Left lung (tissue), 10 donors: ENCODE data around the gene MGAT5. TPM values are rescaled to one million over a fixed set of nuclear protein-coding genes. Genes with fewer than 3 reads are reported as not detected.

Source experiments
- ATAC-seq: fragments of 200-7000 bp; cut with Tn5 transposase; one replicate; pipeline ENCODE4 v1.9.1; 2020; ENCODE audit warnings: moderate library complexity
- DNase-seq, 4 donors: peaks; one replicate each; pipeline ENCODE4 v3.0.0-alpha.2; 2013 to 2020
- H3K27ac ChIP-seq, 2 donors: fragments of 200-600 bp; sonication (generic) in 1 of 2; one replicate each; pipeline versions ENCODE4 v1.5.0 to v1.8.0; 2020 to 2021
- H3K27me3 ChIP-seq, 2 donors: fragments of 200-600 bp; sonication (generic) in 1 of 2; one replicate each; pipeline versions ENCODE4 v1.5.0 to v1.8.0; 2020 to 2021
- H3K36me3 ChIP-seq, 2 donors: fragments of 200-600 bp; sonication (generic) in 1 of 2; one replicate each; pipeline versions ENCODE4 v1.5.0 to v1.8.0; 2020 to 2021
- H3K4me1 ChIP-seq, 2 donors: fragments of 200-600 bp; one replicate each; pipeline ENCODE4 v1.8.0; 2021
- H3K4me3 ChIP-seq, 2 donors: fragments of 200-600 bp; sonication (generic) in 1 of 2; one replicate each; pipeline versions ENCODE4 v1.5.0 to v1.8.0; 2020 to 2021; ENCODE audit warnings: mild to moderate bottlenecking in 1 of 2
- H3K9me3 ChIP-seq, 2 donors: fragments of 200-600 bp; sonication (generic) in 1 of 2; one replicate each; pipeline versions ENCODE4 v1.5.0 to v1.8.0; 2020 to 2021
- CTCF ChIP-seq, 2 donors: fragments of 200-600 bp; sonication (generic) in 1 of 2; IDR thresholded peaks; one replicate each; pipeline versions ENCODE4 v1.5.0 to v1.8.0; 2021; ENCODE audit warnings: antibody characterized with exemption in 2 of 2
- intact Hi-C, 2 donors: fragments of 100-400 bp; cut with DNase I; formaldehyde crosslinking; loops; one replicate each; pipeline versions ENCODE4 v1.11.2 to v1.14.2; 2022
- polyA plus RNA-seq, 6 donors: library from polyadenylated mRNA; unstranded; fragments of 120-200 nt; gene quantifications; one replicate each; pipeline ENCODE4 v1.2.1, GENCODE V29; 2013; ENCODE audit not compliant: insufficient read length in 6 of 6
- total RNA-seq, 2 donors: library from RNA; stranded (reverse); fragmentation: NEBNext Ultra II Directional; extraction: Animal tissue kit (Norgen Biotek cat#: 25700); gene quantifications; one replicate each; pipeline ENCODE4 v1.2.1, GENCODE V29; 2021
- donor health status: DM: no; HTN: yes; CAD: no.
- donor health status: DM: no; HTN: no; CAD: no.

The MGAT5 gene
- total and polyA plus RNA-seq, 8 donors = 24.5 to 57.0 (median 28.1) TPM

- H3K27me3 ChIP-seq = no peaks in the 10 kb centered on the region
- DNase-seq = no peak
These were observed 187.4 kb downstream of the MGAT5 start for GRCh38 chr2:134441153-134441863.

GRCh38 chr2:134443814-134444480 lies 190.1 kb downstream of the MGAT5 start:
- ATAC-seq = no peak
- no peak for TF ChIP-seq CTCF (IDR thresholded peaks at IDR 0.05)
- DNase-seq = no peak
- Histone ChIP-seq H3K4me1 (no peaks in the 10 kb centered on the region), H3K27me3 (no peaks in the 10 kb centered on the region), H3K4me3 (no peak overlapping the region), H3K36me3 (peaks cover 0 to 86% of the 10 kb centered on the region in 2 donors), H3K9me3 (no peaks in the 10 kb centered on the region), H3K27ac (no peak overlapping the region)
- intact Hi-C loops = loop anchor here in 1 of 2 donors (10.0 kb wide), 1 partner anchor 329 kb away; no protein-coding TSS in a partner anchor

More at GRCh38 chr2:134441153-134441863, 187.4 kb downstream of the MGAT5 start:
- no peaks in the 10 kb centered on the region for H3K9me3 ChIP-seq
- ATAC-seq = no peak
- intact Hi-C loops = loop anchor here in 1 of 2 donors (10.0 kb wide), 1 partner anchor 327 kb away; no protein-coding TSS in a partner anchor
- TF ChIP-seq CTCF (IDR thresholded peaks at IDR 0.05) = no peak
- H3K27ac ChIP-seq = no peak overlapping the region
- H3K4me1 ChIP-seq = no peaks in the 10 kb centered on the region
- no peak overlapping the region for H3K4me3 ChIP-seq
- peaks cover 0 to 82% of the 10 kb centered on the region in 2 donors for H3K36me3 ChIP-seq

- no peak for TF ChIP-seq CTCF (IDR thresholded peaks at IDR 0.05)
- Histone ChIP-seq H3K4me3 (no peak overlapping the region), H3K27me3 (no peaks in the 10 kb centered on the region), H3K36me3 (peaks cover 0 to 89% of the 10 kb centered on the region in 2 donors), H3K4me1 (no peaks in the 10 kb centered on the region), H3K27ac (no peak overlapping the region), H3K9me3 (no peaks in the 10 kb centered on the region)
- DNase-seq (no peak), ATAC-seq (no peak)
- intact Hi-C loops = loop anchor here in 1 of 2 donors (10.0 kb wide), 1 partner anchor 330 kb away; no protein-coding TSS in a partner anchor
These were observed 191.2 kb downstream of the MGAT5 start for GRCh38 chr2:134445116-134445515.

GRCh38 chr2:134445985-134446382 lies 192.1 kb downstream of the MGAT5 start:
- Histone ChIP-seq H3K27ac (no peak overlapping the region), H3K36me3 (peaks cover 0 to 89% of the 10 kb centered on the region in 2 donors), H3K27me3 (no peaks in the 10 kb centered on the region), H3K4me3 (no peak overlapping the region), H3K9me3 (no peaks in the 10 kb centered on the region), H3K4me1 (no peaks in the 10 kb centered on the region)
- ATAC-seq (no peak), DNase-seq (no peak)
- TF ChIP-seq CTCF (IDR thresholded peaks at IDR 0.05) = no peak
- intact Hi-C loops = loop anchor here in 1 of 2 donors (10.0 kb wide), 1 partner anchor 331 kb away; no protein-coding TSS in a partner anchor
